Measurements from ENCODE around the gene CDCA8.

CDCA8 gene

DNA sequence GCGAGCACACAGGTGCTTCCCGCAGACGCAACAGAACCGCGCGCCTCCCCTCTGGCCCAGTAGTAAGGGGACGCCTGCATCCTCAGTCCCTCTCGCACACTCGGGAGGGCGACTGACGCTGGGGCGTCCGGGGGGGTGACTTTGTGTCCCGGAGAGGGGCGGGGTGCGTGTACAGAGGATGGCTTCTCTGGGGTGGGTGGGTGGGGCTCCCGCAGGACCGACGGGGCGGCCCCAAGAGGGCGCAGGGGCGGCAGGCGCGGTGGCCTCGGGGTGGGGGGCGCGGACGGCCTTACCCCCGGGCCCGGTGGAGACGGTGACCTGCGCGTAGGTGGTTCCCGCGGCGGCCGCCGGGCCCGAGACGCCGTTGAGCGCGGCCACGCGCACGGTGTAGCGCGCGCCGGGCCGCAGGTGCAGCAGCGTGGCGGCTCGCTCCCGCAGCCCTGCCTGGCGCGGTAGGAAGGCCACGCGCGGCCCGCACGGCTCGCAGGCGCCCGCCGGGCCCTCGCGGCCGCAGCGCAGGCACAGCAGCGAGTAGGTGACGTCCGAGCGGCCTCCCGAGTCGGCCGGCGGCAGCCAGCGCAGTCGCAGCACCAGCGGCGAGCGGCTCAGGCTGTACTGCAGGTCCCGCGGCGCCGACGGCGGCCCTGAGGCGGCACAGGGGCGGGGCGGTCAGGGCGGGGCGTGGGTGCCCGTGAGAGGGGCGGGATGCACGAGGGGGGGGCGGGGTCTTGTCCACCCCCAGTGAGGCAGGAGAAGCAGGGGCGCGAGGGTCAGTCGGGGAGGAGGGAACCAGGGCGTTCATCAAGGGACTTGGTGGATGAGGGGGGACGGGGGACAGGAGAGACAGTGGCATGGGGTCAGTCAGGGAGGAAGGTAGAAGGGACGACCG, 60.5 kb downstream of the CDCA8 start:
- H3K4me3 ChIP-seq (ENCODE audit: low read depth, low read length) = no peak overlapping the region
- DNase-seq (ENCODE audit: low read depth) = no peak

GRCh38 chr1:37753473-37754321, 61.4 kb downstream of the CDCA8 start:
- TF ChIP-seq CTCF (IDR thresholded peaks at IDR 0.05; ENCODE audit: low read depth, low read length, missing control alignments) = no peak
- DNase-seq (ENCODE audit: low read depth) = no peak
- in situ Hi-C loops (cut with HindIII; ENCODE audit: low sequenced_read_pairs) = no loop called here
- H3K4me3 ChIP-seq (ENCODE audit: low read depth, low read length) = no peak overlapping the region

More for the DNA sequence above, 60.5 kb downstream of the CDCA8 start:
- in situ Hi-C loops (cut with HindIII; ENCODE audit: low sequenced_read_pairs) = no loop called here
- no peak for TF ChIP-seq CTCF (IDR thresholded peaks at IDR 0.05; ENCODE audit: low read depth, low read length, missing control alignments)

DNA sequence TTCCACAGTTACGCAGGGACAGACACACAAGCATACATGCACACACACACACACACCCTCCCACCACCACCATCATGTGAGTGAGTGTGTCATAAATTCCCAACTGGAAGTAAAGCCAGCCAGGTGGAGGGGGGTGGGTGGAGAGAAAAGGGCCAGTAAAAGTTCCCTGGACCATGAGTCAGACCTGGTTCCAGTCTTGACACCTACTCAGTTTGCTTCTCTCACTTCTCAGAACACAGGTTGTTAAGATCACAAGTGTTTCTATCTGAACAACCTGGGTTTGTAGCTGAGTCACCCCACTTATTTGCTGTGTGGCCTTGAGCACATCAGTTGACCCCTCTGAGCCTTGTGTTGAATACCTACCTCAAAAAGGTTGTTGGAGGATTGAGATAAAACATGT, 63.0 kb downstream of the CDCA8 start:
- in situ Hi-C loops (cut with HindIII; ENCODE audit: low sequenced_read_pairs) = no loop called here
- no peak for TF ChIP-seq CTCF (IDR thresholded peaks at IDR 0.05; ENCODE audit: low read depth, low read length, missing control alignments)

DNA sequence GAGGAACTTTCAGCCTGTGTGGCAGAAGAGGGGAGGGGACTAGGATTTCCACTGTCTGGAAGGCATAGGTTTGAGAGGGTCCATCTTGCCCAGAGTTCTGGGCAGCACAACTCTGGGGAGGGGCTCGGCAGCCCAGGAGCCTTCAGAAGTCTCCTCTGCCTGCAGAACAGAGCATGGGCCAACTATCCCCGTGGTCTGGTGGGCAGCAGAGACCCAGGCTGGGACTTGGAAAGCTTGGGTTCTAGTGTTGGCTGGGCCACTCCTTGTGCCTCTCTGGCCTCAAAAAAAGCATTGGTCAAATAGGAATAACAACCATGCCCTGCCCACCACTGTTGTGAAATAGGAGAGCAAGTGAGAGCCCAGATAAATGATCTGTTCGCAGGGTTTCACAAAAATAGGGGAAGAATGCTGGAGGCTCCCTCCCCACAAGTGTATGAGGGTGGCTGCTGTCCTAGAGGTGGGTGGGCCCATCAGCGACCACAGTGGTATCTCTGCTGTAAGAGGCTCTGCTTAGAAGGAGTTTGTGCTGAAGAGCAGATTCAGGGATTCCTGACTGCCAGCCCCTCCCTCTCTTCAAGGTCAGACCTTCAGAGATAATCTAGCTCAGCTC, 63.7 kb downstream of the CDCA8 start:
- DNase-seq (ENCODE audit: low read depth) = no peak
- in situ Hi-C loops (cut with HindIII; ENCODE audit: low sequenced_read_pairs) = no loop called here
- no peak for TF ChIP-seq CTCF (IDR thresholded peaks at IDR 0.05; ENCODE audit: low read depth, low read length, missing control alignments)
- no peak overlapping the region for H3K4me3 ChIP-seq (ENCODE audit: low read depth, low read length)

More for the DNA sequence above, 63.0 kb downstream of the CDCA8 start:
- H3K4me3 ChIP-seq (ENCODE audit: low read depth, low read length) = no peak overlapping the region
- no peak for DNase-seq (ENCODE audit: low read depth)

Measured in astrocyte of the cerebellum (primary cell).